Upper lobe of left lung (tissue), 6 donors: ENCODE measurements around the gene C3orf20. TPM values are rescaled to one million over a fixed set of nuclear protein-coding genes. Genes with fewer than 3 reads are reported as not detected.

ENCODE experiments used
- ATAC-seq, 2 donors: fragments of 200-7000 bp; cut with Tn5 transposase; one replicate each; pipeline ENCODE4 v1.9.1; 2022; ENCODE audit warnings: mild to moderate bottlenecking in 2 of 2, moderate library complexity in 2 of 2; ENCODE audit not compliant: low FRiP score in 2 of 2
- DNase-seq, 2 donors: peaks; one replicate each; pipeline ENCODE4 v3.0.0-alpha.2; 2019 to 2020
- H3K27ac ChIP-seq, 4 donors: fragments of 200-600 bp; sonication (generic); one replicate each; pipeline ENCODE4 v1.5.1; 2016 to 2019
- H3K27me3 ChIP-seq, 4 donors: fragments of 200-600 bp; sonication (generic); one replicate each; pipeline ENCODE4 v1.5.1; 2017 to 2019
- H3K36me3 ChIP-seq, 4 donors: fragments of 200-600 bp; sonication (generic); one replicate each; pipeline ENCODE4 v1.5.1; 2016 to 2019
- H3K4me1 ChIP-seq, 4 donors: fragments of 200-600 bp; sonication (generic); one replicate each; pipeline ENCODE4 v1.5.1; 2018 to 2019
- H3K4me3 ChIP-seq, 4 donors: fragments of 200-600 bp; sonication (generic); one replicate each; pipeline ENCODE4 v1.5.1; 2017 to 2019; ENCODE audit warnings: mild to moderate bottlenecking in 2 of 4, moderate library complexity in 1 of 4
- H3K9me3 ChIP-seq, 4 donors: fragments of 200-600 bp; sonication (generic); one replicate each; pipeline ENCODE4 v1.5.1; 2018 to 2019
- EP300 ChIP-seq, 4 donors: sonication (generic); formaldehyde crosslinking; IDR thresholded peaks; one replicate each; pipeline ENCODE4 v1.5.1; 2017; ENCODE audit warnings: antibody characterized with exemption in 4 of 4, control low read depth in 2 of 4
- POLR2A ChIP-seq, 4 donors: fragments of 450-650 bp; IDR thresholded peaks; one replicate each; pipeline ENCODE4 v1.5.1; 2016 to 2017; ENCODE audit warnings: antibody characterized with exemption in 4 of 4, mild to moderate bottlenecking in 2 of 4
- POLR2AphosphoS5 ChIP-seq, 2 donors: sonication (generic); formaldehyde crosslinking; IDR thresholded peaks; one replicate each; pipeline ENCODE4 v1.5.1; 2017; ENCODE audit warnings: antibody characterized with exemption in 2 of 2
- WGBS, 2 donors: methylation state at CpG; one replicate each; pipeline ENCODE4 v1.1.5; 2017 to 2018; 5-methylcytosine and 5-hydroxymethylcytosine counted together
- total RNA-seq, 6 donors: library from RNA; depleted of rRNA in 4 of 6; stranded (reverse); fragments of >200 nt in 4 of 6; gene quantifications; one replicate each; pipeline versions ENCODE4 v1.1.0 to v1.2.1, GENCODE V29; 2016 to 2021
- TF ChIP-seq, protein P1 (sequence below), 6 experiments: fragments of 450-650 bp in 4 of 6; fragments of 200-600 bp in 2 of 6; sonication (generic) in 2 of 6; IDR thresholded peaks; one replicate each; pipeline ENCODE4 v1.5.1; 2016 to 2019; ENCODE audit warnings: antibody characterized with exemption in 6 of 6
- donor health status: DM: no; HTN: no; CAD: no; lungs with moderate emphysema.
- donor health status: DM: no; HTN: yes; CAD: no; lungs with severe emphysema.

The C3orf20 gene
- total RNA-seq, 6 donors from 2014 or later: 0.09 to 0.11 (median 0.10) TPM; not detected in 3

DNA sequence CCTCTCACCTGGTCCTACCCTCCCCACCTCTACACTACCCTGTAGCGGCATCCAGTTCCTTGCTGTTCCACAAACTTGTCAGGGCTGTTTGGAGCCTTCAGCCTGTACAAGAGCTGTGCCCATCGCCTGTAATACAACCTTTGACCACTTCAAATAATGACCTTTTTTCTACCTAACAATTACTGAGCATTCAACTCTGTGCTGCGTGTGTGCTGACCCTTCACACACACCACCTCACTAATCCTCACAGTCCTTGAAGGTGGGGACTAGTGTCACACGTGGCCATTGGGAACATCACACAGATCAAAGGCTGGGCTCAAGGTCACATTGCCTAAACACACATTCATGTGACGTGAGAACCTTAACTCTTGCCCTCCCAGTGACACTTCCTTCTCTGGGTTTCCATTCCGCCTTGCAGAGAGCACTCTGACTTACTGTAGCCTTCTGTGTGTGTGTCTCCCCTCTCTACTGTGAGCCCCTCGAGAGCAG is 3.1 kb downstream of the C3orf20 start:
- Histone ChIP-seq H3K4me1 (no peaks in the 10 kb centered on the region), H3K36me3 (no peaks in the 10 kb centered on the region), H3K27me3 (no peaks in the 10 kb centered on the region), H3K9me3 (no peaks in the 10 kb centered on the region), H3K4me3 (no peak overlapping the region), H3K27ac (no peak overlapping the region)
- ATAC-seq (no peak), DNase-seq (no peak)
- WGBS, 2 donors: 55 to 63% methylated on average over 7 of the region's 7 CpGs
- TF ChIP-seq, protein P1, sequence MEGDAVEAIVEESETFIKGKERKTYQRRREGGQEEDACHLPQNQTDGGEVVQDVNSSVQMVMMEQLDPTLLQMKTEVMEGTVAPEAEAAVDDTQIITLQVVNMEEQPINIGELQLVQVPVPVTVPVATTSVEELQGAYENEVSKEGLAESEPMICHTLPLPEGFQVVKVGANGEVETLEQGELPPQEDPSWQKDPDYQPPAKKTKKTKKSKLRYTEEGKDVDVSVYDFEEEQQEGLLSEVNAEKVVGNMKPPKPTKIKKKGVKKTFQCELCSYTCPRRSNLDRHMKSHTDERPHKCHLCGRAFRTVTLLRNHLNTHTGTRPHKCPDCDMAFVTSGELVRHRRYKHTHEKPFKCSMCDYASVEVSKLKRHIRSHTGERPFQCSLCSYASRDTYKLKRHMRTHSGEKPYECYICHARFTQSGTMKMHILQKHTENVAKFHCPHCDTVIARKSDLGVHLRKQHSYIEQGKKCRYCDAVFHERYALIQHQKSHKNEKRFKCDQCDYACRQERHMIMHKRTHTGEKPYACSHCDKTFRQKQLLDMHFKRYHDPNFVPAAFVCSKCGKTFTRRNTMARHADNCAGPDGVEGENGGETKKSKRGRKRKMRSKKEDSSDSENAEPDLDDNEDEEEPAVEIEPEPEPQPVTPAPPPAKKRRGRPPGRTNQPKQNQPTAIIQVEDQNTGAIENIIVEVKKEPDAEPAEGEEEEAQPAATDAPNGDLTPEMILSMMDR (IDR thresholded peaks at IDR 0.05): no peak
- TF ChIP-seq EP300 (IDR thresholded peaks at IDR 0.05) (no peak), POLR2A (IDR thresholded peaks at IDR 0.05) (no peak), POLR2AphosphoS5 (IDR thresholded peaks at IDR 0.05) (no peak)

DNA sequence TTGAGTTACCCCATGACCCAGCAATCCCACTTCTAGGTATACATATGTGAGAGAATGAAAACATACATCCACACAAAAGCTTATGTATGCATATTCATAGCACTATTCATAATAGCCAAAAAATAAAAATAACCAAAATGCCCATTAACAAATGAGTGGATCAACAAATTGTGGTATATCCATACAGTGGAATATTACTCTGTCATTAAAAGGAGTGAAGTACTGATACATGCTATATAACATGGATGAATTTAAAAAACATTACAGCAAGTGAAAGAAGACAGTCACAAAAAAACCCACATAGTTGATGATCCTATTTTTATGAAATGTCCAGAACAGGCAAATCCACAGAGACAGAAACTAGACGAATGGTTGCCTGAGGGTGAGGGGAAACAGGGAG is 5.2 kb downstream of the C3orf20 start:
- Histone ChIP-seq H3K4me3 (no peak overlapping the region), H3K27me3 (no peaks in the 10 kb centered on the region), H3K27ac (no peak overlapping the region), H3K9me3 (no peaks in the 10 kb centered on the region), H3K4me1 (no peaks in the 10 kb centered on the region), H3K36me3 (no peaks in the 10 kb centered on the region)
- WGBS, 2 donors: 92 to 100% methylated on average over 1 of the region's 1 CpG
- TF ChIP-seq POLR2AphosphoS5 (IDR thresholded peaks at IDR 0.05) (no peak), POLR2A (IDR thresholded peaks at IDR 0.05) (no peak), EP300 (IDR thresholded peaks at IDR 0.05) (no peak)
- TF ChIP-seq, protein P1 (IDR thresholded peaks at IDR 0.05): no peak
- no peak for DNase-seq
- ATAC-seq: no peak

DNA sequence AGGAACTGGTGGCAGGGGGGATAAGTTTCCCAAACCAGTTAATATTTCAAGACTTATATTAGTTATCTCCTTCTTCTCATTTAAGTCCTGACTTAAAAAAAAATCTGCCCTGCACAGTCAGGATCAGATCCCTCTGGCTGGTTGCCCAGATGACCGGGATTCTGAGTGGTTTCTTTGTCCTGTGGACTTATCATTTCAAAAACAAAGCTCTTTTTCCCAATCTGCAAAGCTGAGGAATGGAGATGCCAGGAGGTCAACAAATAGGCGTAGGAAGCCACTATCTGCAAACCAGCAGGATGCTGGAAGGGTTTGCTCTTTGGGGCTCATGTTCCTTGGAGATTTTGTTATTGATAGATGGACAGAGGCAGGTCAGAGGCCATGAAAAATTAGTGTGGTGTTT is 5.8 kb downstream of the C3orf20 start:
- TF ChIP-seq POLR2A (IDR thresholded peaks at IDR 0.05): no peak
- TF ChIP-seq POLR2AphosphoS5 (IDR thresholded peaks at IDR 0.05): no peak
- TF ChIP-seq EP300 (IDR thresholded peaks at IDR 0.05): no peak
- TF ChIP-seq, protein P1 (IDR thresholded peaks at IDR 0.05): no peak

DNA sequence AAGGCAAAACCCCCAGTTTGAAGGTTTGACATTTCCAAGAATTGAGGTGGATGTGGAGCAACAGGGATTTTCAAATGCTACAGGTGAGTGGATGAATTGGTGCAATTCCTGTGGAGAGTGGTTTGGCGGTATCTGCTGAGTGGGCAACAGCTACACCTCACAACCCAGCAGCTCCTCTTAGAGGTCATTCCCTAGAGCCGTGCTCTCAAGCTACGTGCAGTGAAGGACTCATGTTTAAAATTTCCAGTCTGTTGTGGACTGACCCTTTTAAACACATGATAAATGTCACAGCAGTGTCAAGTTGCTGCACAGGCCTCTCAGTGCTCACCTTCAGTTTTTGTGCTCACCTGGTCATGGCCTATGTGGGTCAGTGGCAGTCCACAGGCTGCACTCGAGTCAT is 9.5 kb downstream of the C3orf20 start:
- Histone ChIP-seq H3K27ac (no peak overlapping the region), H3K4me3 (no peak overlapping the region), H3K27me3 (no peaks in the 10 kb centered on the region), H3K4me1 (no peaks in the 10 kb centered on the region), H3K36me3 (no peaks in the 10 kb centered on the region), H3K9me3 (no peaks in the 10 kb centered on the region)
- DNase-seq: no peak
- TF ChIP-seq, protein P1 (IDR thresholded peaks at IDR 0.05): no peak
- no peak for TF ChIP-seq EP300 (IDR thresholded peaks at IDR 0.05)
- TF ChIP-seq POLR2A (IDR thresholded peaks at IDR 0.05): no peak
- TF ChIP-seq POLR2AphosphoS5 (IDR thresholded peaks at IDR 0.05): no peak
- 96 to 97% methylated on average over 4 of the region's 4 CpGs for WGBS, 2 donors
- no peak for ATAC-seq

More for the DNA sequence above, 5.8 kb downstream of the C3orf20 start:
- Histone ChIP-seq H3K36me3 (no peaks in the 10 kb centered on the region), H3K4me1 (no peaks in the 10 kb centered on the region), H3K4me3 (no peak overlapping the region), H3K27me3 (no peaks in the 10 kb centered on the region), H3K27ac (no peak overlapping the region), H3K9me3 (no peaks in the 10 kb centered on the region)
- DNase-seq (no peak), ATAC-seq (no peak)
- WGBS, 2 donors: 49 to 83% methylated on average over 2 of the region's 2 CpGs

DNA sequence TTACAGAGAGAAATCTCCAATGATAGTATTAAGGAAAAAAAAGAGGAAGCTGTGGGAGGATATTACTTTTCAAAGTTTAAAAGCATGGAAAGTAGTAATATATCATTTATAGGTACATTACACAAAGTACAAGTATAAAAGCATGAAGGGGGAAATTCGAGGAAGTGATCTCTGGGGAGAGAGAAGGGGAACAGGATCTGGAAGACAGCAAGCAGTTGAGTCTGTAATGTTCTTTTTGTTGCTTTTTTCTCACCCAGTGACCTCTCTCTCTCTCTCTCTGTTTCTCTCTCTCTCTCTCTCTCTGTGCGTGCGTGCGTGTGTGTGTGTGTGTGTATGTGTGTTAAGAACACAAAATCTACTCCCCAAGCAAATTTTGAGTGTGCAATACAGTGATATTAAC is 10.2 kb downstream of the C3orf20 start:
- no peak for DNase-seq

More for the DNA sequence above, 10.2 kb downstream of the C3orf20 start:
- Histone ChIP-seq H3K27me3 (no peaks in the 10 kb centered on the region), H3K9me3 (no peaks in the 10 kb centered on the region), H3K36me3 (no peaks in the 10 kb centered on the region), H3K4me3 (no peak overlapping the region), H3K27ac (no peak overlapping the region), H3K4me1 (no peaks in the 10 kb centered on the region)
- 42 to 46% methylated on average over 4 of the region's 4 CpGs for WGBS, 2 donors
- no peak for ATAC-seq
- TF ChIP-seq EP300 (IDR thresholded peaks at IDR 0.05) (no peak), POLR2AphosphoS5 (IDR thresholded peaks at IDR 0.05) (no peak), POLR2A (IDR thresholded peaks at IDR 0.05) (no peak)
- TF ChIP-seq, protein P1 (IDR thresholded peaks at IDR 0.05): no peak
